Loucy (cell line): ENCODE results near the gene PKP1.

Experiments used
- EZH2phosphoT487 ChIP-seq: fragments of 200-600 bp; IDR thresholded peaks from 2 replicates; pipeline ENCODE4 v1.6.1; 2018; ENCODE audit warnings: antibody characterized with exemption, mild to moderate bottlenecking, moderate library complexity, borderline replicate concordance
- TF ChIP-seq, protein P1 (sequence below): fragments of 200-600 bp; sonication (generic); conservative IDR thresholded peaks from 2 replicates; pipeline ENCODE4 v1.5.1; 2014; ENCODE audit warnings: mild to moderate bottlenecking, antibody characterized with exemption, low read length

GRCh38 chr1:201282216-201282615, 1.1 kb upstream of the PKP1 start:
- TF ChIP-seq, protein P1, sequence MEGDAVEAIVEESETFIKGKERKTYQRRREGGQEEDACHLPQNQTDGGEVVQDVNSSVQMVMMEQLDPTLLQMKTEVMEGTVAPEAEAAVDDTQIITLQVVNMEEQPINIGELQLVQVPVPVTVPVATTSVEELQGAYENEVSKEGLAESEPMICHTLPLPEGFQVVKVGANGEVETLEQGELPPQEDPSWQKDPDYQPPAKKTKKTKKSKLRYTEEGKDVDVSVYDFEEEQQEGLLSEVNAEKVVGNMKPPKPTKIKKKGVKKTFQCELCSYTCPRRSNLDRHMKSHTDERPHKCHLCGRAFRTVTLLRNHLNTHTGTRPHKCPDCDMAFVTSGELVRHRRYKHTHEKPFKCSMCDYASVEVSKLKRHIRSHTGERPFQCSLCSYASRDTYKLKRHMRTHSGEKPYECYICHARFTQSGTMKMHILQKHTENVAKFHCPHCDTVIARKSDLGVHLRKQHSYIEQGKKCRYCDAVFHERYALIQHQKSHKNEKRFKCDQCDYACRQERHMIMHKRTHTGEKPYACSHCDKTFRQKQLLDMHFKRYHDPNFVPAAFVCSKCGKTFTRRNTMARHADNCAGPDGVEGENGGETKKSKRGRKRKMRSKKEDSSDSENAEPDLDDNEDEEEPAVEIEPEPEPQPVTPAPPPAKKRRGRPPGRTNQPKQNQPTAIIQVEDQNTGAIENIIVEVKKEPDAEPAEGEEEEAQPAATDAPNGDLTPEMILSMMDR = no peak
- TF ChIP-seq EZH2phosphoT487 = no peak
